GM12865 (cell line): ENCODE measurements around the gene CEACAM16.
A peak's percentile ranks its signal among the peaks of the same experiment; 100 is the strongest.

Experiments used
- DNase-seq: peaks from one replicate; pipeline ENCODE4 v3.0.0; 2010; ENCODE audit warnings: low read depth
- H3K4me3 ChIP-seq: 2 replicates; pipeline ENCODE4 v1.5.1; 2011; ENCODE audit warnings: mild to moderate bottlenecking, low read depth, low read length, control low read depth
- CTCF ChIP-seq: IDR thresholded peaks from 2 replicates; pipeline ENCODE4 v1.5.1; 2011; ENCODE audit warnings: low read length, control low read depth, low read depth, inconsistent platforms; ENCODE audit not compliant: insufficient read depth; ENCODE audit errors: missing control alignments

Gene CEACAM16

GRCh38 chr19:44684892-44685863, 13.8 kb upstream of the CEACAM16 start:
- TF ChIP-seq CTCF: no peak
- no peak overlapping the region for H3K4me3 ChIP-seq
- peak; percentile 27 for DNase-seq

- no peak overlapping the region for H3K4me3 ChIP-seq
- peak; percentile 31 for DNase-seq
- TF ChIP-seq CTCF: no peak
Measured at GRCh38 chr19:44685877-44686276, 13.1 kb upstream of the CEACAM16 start.

GRCh38 chr19:44686896-44687295, 12.1 kb upstream of the CEACAM16 start:
- H3K4me3 ChIP-seq: no peak overlapping the region
- no peak for TF ChIP-seq CTCF
- DNase-seq: no peak

GRCh38 chr19:44687888-44688287, 11.1 kb upstream of the CEACAM16 start:
- no peak for TF ChIP-seq CTCF
- DNase-seq: no peak

GRCh38 chr19:44689290-44690130, 9.4 kb upstream of the CEACAM16 start:
- TF ChIP-seq CTCF: peak; percentile 98
- peak; percentile 90 for DNase-seq
- H3K4me3 ChIP-seq: no peak overlapping the region

More at GRCh38 chr19:44687888-44688287, 11.1 kb upstream of the CEACAM16 start:
- no peak overlapping the region for H3K4me3 ChIP-seq

- DNase-seq: no peak
- no peak overlapping the region for H3K4me3 ChIP-seq
- no peak for TF ChIP-seq CTCF
Measured at GRCh38 chr19:44690131-44690440, 8.9 kb upstream of the CEACAM16 start.

- DNase-seq: no peak
- no peak for TF ChIP-seq CTCF
- H3K4me3 ChIP-seq: no peak overlapping the region
Measured at GRCh38 chr19:44692379-44692721, 6.6 kb upstream of the CEACAM16 start.
